B cell (primary cell): Measurements from ENCODE around the gene FAM111A. TPM values are rescaled to one million over a fixed set of nuclear protein-coding genes. Genes with fewer than 3 reads are reported as not detected.
A peak's percentile ranks its signal among the peaks of the same experiment; 100 is the strongest.
"Not testable (repeated sequence)": the region's sequence is repeated elsewhere in the genome, so short reads cannot be mapped to it uniquely, and the experiment has no call there.

ENCODE experiments used
- ATAC-seq: fragments of 200-7000 bp; cut with Tn5 transposase; one replicate; pipeline ENCODE4 v1.10.0; 2021; ENCODE audit warnings: low read depth, mild to moderate bottlenecking, moderate number of reproducible peaks, moderate library complexity
- CTCF ChIA-PET: fragments of 350-600 bp; sonication (Branson Sonifier 250); formaldehyde crosslinking; loops from one replicate; lab custom pipeline; 2021; ENCODE audit warnings: antibody characterized with exemption, inconsistent platforms; lab: Charles Lee
- POLR2A ChIA-PET: fragments of 350-600 bp; sonication (Branson Sonifier 250); formaldehyde crosslinking; loops from one replicate; lab custom pipeline; 2021; ENCODE audit warnings: antibody characterized with exemption; lab: Charles Lee
- DNase-seq: peaks from one replicate; pipeline ENCODE4 v3.0.0; 2013
- H2AFZ ChIP-seq: 2 replicates; pipeline ENCODE4 v1.6.1; 2012; ENCODE audit warnings: mild to moderate bottlenecking, low read depth, low read length; ENCODE audit not compliant: insufficient read depth, poor library complexity, severe bottlenecking
- H3K27ac ChIP-seq, 2 donors: 1 replicate in 1 of 2; 2 replicates in 1 of 2; pipeline ENCODE4 v1.5.1; 2012 to 2013; ENCODE audit warnings: low read length in 2 of 2, mild to moderate bottlenecking in 2 of 2, moderate library complexity in 1 of 2
- H3K27me3 ChIP-seq, 4 experiments: fragments of 200-600 bp in 1 of 4; sonication (generic) in 1 of 4; replicated peaks in 1 of 4; 1 replicate in 2 of 4; 2 replicates in 2 of 4; pipeline versions ENCODE4 v1.6.1 to v1.7.0; 2013 to 2016; ENCODE audit warnings: low read length in 3 of 4, mild to moderate bottlenecking in 2 of 4, mixed read lengths in 1 of 4, moderate library complexity in 1 of 4; ENCODE audit not compliant: insufficient read depth in 4 of 4, control insufficient read depth in 3 of 4; ENCODE audit errors: control extremely low read depth in 1 of 4
- H3K36me3 ChIP-seq, 2 experiments: replicated peaks in 1 of 2; 1 replicate in 1 of 2; 2 replicates in 1 of 2; pipeline versions ENCODE4 v1.6.1 to v1.7.1; 2013; ENCODE audit warnings: low read length in 1 of 2; ENCODE audit not compliant: insufficient read depth in 2 of 2, control insufficient read depth in 1 of 2; ENCODE audit errors: control extremely low read depth in 1 of 2, extremely low read depth in 1 of 2
- H3K4me1 ChIP-seq, 2 donors: fragments of 200-600 bp in 1 of 2; sonication (generic) in 1 of 2; 1 replicate in 1 of 2; 2 replicates in 1 of 2; pipeline versions ENCODE4 v1.5.1 to v1.6.1; 2013 to 2017; ENCODE audit warnings: low read length in 2 of 2; ENCODE audit not compliant: control insufficient read depth in 2 of 2, insufficient read depth in 2 of 2
- H3K4me2 ChIP-seq: replicated peaks from 2 replicates; pipeline ENCODE3; 2012; ENCODE audit warnings: mild to moderate bottlenecking, low read depth, low read length; ENCODE audit not compliant: poor library complexity, severe bottlenecking
- H3K4me3 ChIP-seq, 5 experiments: fragments of 200-600 bp in 1 of 5; sonication (generic) in 1 of 5; 1 replicate in 3 of 5; 2 replicates in 2 of 5; pipeline versions ENCODE4 v1.5.1 to v1.7.0; 2011 to 2016; ENCODE audit warnings: low read length in 4 of 5, mild to moderate bottlenecking in 4 of 5, low read depth in 2 of 5, control low read depth in 1 of 5, moderate library complexity in 1 of 5; ENCODE audit not compliant: insufficient read depth in 1 of 5; ENCODE audit errors: control extremely low read depth in 1 of 5, extremely low read depth in 1 of 5
- H3K79me2 ChIP-seq: fragments of 200-600 bp; sonication (generic); one replicate; pipeline ENCODE4 v1.6.0; 2016; ENCODE audit warnings: low read length; ENCODE audit not compliant: control insufficient read depth, insufficient read depth
- H3K9ac ChIP-seq: fragments of 200-600 bp; sonication (generic); 2 replicates; pipeline ENCODE4 v1.6.1; 2017; ENCODE audit warnings: mild to moderate bottlenecking, low read length, moderate library complexity
- H3K9me3 ChIP-seq, 3 donors: one replicate each; pipeline versions ENCODE4 v1.6.1 to v1.7.1; 2013; ENCODE audit warnings: low read length in 2 of 3; ENCODE audit not compliant: control insufficient read depth in 2 of 3, insufficient read depth in 1 of 3; ENCODE audit errors: control extremely low read depth in 1 of 3
- H4K20me1 ChIP-seq: 2 replicates; pipeline ENCODE4 v1.6.0; 2012; ENCODE audit warnings: mild to moderate bottlenecking, low read length; ENCODE audit not compliant: insufficient read depth, control insufficient read depth, poor library complexity, severe bottlenecking
- H3K27ac Mint-ChIP-seq: one replicate; pipeline ENCODE4 v1.8.0; 2021; ENCODE audit warnings: mixed read lengths
- H3K27me3 Mint-ChIP-seq: one replicate; pipeline ENCODE4 v1.8.0; 2021; ENCODE audit warnings: mixed read lengths
- H3K4me1 Mint-ChIP-seq: one replicate; pipeline ENCODE4 v1.8.0; 2021; ENCODE audit warnings: mixed read lengths
- H3K4me3 Mint-ChIP-seq: one replicate; pipeline ENCODE4 v1.8.0; 2021; ENCODE audit warnings: mixed read lengths
- H3K9me3 Mint-ChIP-seq: one replicate; pipeline ENCODE4 v1.8.0; 2022; ENCODE audit warnings: mixed read lengths; ENCODE audit not compliant: insufficient read depth
- EZH2 ChIP-seq: IDR thresholded peaks from 2 replicates; pipeline ENCODE4 v1.6.1; 2012; ENCODE audit warnings: borderline replicate concordance, low read depth, mild to moderate bottlenecking, moderate library complexity, low read length; ENCODE audit not compliant: insufficient read depth, poor library complexity, severe bottlenecking
- WGBS: methylation state at CpG from one replicate; pipeline ENCODE4 v1.1.5; 2013; ENCODE audit warnings: missing lambda C conversion rate; ENCODE audit not compliant: insufficient coverage; 5-methylcytosine and 5-hydroxymethylcytosine counted together
- intact Hi-C: fragments of 100-400 bp; cut with micrococcal nuclease; formaldehyde crosslinking; loops from one replicate; pipeline ENCODE4 v1.10.0; 2022
- polyA plus RNA-seq: library from polyadenylated mRNA; depleted of rRNA; stranded (reverse); fragments of >200 nt; gene quantifications from 2 replicates; pipeline ENCODE4 v1.2.3, GENCODE V29; 2012
- total RNA-seq, 2 donors: library from RNA; stranded (reverse); fragments of 120-200 nt in 1 of 2; gene quantifications; 1 replicate in 1 of 2; 2 replicates in 1 of 2; pipeline versions ENCODE4 v1.2.3 to v1.2.4, GENCODE V29; 2013 to 2022
- TF ChIP-seq, protein P1 (sequence below): fragments of 200-600 bp; IDR thresholded peaks from one replicate; pipeline ENCODE4 v1.8.0; 2022; ENCODE audit warnings: antibody characterized with exemption, mild to moderate bottlenecking

Gene FAM111A
- total and polyA plus RNA-seq, 2 donors (not counting 1 experiment from before 2014, with no cell fraction given), result 57.0 to 120 TPM

DNA sequence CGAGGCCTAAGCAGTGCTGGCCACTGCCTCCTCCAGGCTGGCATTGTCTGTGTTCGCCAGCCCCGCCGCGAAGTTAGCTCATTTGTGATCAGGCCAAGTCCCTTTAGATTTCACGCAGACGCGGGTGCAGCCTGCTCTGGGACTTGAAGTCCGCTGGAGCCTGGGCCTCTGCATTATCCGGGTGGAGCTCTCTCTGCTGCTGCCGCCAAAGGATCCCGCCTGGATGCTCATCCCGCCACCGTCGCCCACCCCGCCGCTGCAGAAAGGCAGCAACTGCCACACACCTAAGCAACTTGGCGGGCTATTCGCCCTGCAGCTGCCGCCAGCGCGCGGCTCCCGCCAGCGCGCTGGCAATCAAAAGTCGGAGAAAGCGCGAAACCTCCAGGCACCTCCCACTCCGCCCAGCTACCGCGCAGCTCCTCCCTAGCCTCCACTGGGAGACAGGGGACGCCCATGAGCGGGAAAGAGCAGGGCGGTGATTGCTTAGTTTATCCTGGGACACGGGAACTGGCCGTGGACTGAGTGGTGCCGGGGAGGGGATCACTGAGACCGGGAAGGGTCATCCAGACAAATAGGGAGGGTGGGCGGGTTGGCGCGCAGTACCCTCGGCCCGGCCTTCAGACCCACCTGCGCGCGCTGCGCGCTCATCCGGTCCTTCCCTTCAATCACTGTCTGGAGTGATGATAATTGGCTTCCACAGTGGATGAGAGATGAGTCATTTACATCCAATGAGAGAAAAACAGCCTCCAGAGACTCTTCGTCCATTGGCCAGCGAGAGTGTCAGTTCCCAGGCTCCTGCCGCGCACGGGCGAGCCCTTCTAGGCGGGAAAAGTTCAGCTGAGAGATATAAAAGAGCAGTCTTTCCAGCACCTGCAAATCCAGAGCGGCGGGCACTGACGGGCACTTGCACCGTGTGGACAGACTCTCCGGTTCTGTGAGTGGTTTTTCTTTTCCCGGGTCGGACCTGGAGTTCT is 36.0 kb upstream of the FAM111A start, which contains the start of gene FAM111B:
Gene FAM111B (plus strand): TSS at position 875 of the 974 bp plus-strand sequence. CDS start 2,389 bp downstream, outside the sequence.
- peak within 1 kb of the TSS; percentile 75 for H2AFZ ChIP-seq
- Mint-ChIP-seq H3K4me3 (peak within 1 kb of the TSS; percentile 94), H3K27ac (peak within 1 kb of the TSS; percentile 93), H3K27me3 (no peaks in the 10 kb centered on the region), H3K9me3 (no peaks in the 10 kb centered on the region), H3K4me1 (peaks cover 83% of the 10 kb centered on the region)
- DNase-seq, result peak; percentile 73
- peaks cover 64 to 72% of the 10 kb centered on the region in 2 donors for H3K4me1 ChIP-seq
- H3K9me3 ChIP-seq, result no peaks in the 10 kb centered on the region
- H3K27me3 ChIP-seq, result no peaks in the 10 kb centered on the region
- H3K4me2 ChIP-seq, result peak within 1 kb of the TSS; percentile 86
- H3K4me3 ChIP-seq, result peak within 1 kb of the TSS; percentile 47 to 79 (median 61)
- peak; percentile 48 for ATAC-seq
- TF ChIP-seq, protein P1, sequence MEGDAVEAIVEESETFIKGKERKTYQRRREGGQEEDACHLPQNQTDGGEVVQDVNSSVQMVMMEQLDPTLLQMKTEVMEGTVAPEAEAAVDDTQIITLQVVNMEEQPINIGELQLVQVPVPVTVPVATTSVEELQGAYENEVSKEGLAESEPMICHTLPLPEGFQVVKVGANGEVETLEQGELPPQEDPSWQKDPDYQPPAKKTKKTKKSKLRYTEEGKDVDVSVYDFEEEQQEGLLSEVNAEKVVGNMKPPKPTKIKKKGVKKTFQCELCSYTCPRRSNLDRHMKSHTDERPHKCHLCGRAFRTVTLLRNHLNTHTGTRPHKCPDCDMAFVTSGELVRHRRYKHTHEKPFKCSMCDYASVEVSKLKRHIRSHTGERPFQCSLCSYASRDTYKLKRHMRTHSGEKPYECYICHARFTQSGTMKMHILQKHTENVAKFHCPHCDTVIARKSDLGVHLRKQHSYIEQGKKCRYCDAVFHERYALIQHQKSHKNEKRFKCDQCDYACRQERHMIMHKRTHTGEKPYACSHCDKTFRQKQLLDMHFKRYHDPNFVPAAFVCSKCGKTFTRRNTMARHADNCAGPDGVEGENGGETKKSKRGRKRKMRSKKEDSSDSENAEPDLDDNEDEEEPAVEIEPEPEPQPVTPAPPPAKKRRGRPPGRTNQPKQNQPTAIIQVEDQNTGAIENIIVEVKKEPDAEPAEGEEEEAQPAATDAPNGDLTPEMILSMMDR, result no peak
- TF ChIP-seq EZH2, result no peak
- H3K36me3 ChIP-seq, result no peaks in the 10 kb centered on the region
- ChIA-PET CTCF (interaction anchor here (0.8 to 9.4 kb wide), 15 partner anchors 9 to 179 kb away, joined by 3 to 79 read pairs (median 3); partner anchors contain the start of gene FAM111A), POLR2A (interaction anchor here (0.6 to 3.1 kb wide), 10 partner anchors 9 to 529 kb away, joined by 3 to 15 read pairs (median 7); no protein-coding TSS in a partner anchor)
- H3K27ac ChIP-seq, result peak within 1 kb of the TSS; percentile 25 to 59
- intact Hi-C loops, result loop anchor here (1.0 kb wide), 1 partner anchor 9 kb away; no protein-coding TSS in a partner anchor
- H4K20me1 ChIP-seq, result no peaks in the 10 kb centered on the region
- WGBS, result 3% methylated on average over 59 of the region's 64 CpGs
- peak within 1 kb of the TSS; percentile 77 for H3K9ac ChIP-seq
- no peaks in the 10 kb centered on the region for H3K79me2 ChIP-seq

GRCh38 chr11:59107721-59108120 is 34.9 kb upstream of the FAM111A start:
- intact Hi-C loops, result loop anchor here (1.0 kb wide), 1 partner anchor 10 kb away; no protein-coding TSS in a partner anchor
- peak overlapping the region; percentile 93 for H3K27ac Mint-ChIP-seq
- not testable (repeated sequence) for H3K9me3 ChIP-seq, H3K27me3 Mint-ChIP-seq, H3K27me3 ChIP-seq, H3K79me2 ChIP-seq, H3K9me3 Mint-ChIP-seq, H4K20me1 ChIP-seq, H3K36me3 ChIP-seq
- peak overlapping the region; percentile 75 for H2AFZ ChIP-seq
- H3K4me1 ChIP-seq, result peaks cover 59 to 62% of the 10 kb centered on the region in 2 donors
- peak overlapping the region; percentile 30 to 79 (median 61) for H3K4me3 ChIP-seq
- peak overlapping the region; percentile 25 to 33 for H3K27ac ChIP-seq
- ChIA-PET CTCF (interaction anchor here (0.9 to 9.4 kb wide), 11 partner anchors 10 to 180 kb away, joined by 3 to 79 read pairs (median 3); no protein-coding TSS in a partner anchor), POLR2A (interaction anchor here (0.6 to 3.1 kb wide), 6 partner anchors 10 to 530 kb away, joined by 3 to 15 read pairs (median 12); no protein-coding TSS in a partner anchor)
- peak; percentile 43 for DNase-seq
- WGBS, result 15% methylated on average over 5 of the region's 10 CpGs
- peaks cover 77% of the 10 kb centered on the region for H3K4me1 Mint-ChIP-seq
- peak overlapping the region; percentile 86 for H3K4me2 ChIP-seq
- peak overlapping the region; percentile 77 for H3K9ac ChIP-seq
- ATAC-seq, result peak; percentile 15
- H3K4me3 Mint-ChIP-seq, result peak overlapping the region; percentile 94
